ENCODE data around the gene GPR161. TPM values are rescaled to one million over a fixed set of nuclear protein-coding genes. Genes with fewer than 3 reads are reported as not detected.

GPR161 gene
- polyA plus RNA-seq, 1 experiment, result 20.4 TPM

GRCh38 chr1:168031198-168031597 lies 105.5 kb downstream of the GPR161 start:
- TF ChIP-seq, protein P1, sequence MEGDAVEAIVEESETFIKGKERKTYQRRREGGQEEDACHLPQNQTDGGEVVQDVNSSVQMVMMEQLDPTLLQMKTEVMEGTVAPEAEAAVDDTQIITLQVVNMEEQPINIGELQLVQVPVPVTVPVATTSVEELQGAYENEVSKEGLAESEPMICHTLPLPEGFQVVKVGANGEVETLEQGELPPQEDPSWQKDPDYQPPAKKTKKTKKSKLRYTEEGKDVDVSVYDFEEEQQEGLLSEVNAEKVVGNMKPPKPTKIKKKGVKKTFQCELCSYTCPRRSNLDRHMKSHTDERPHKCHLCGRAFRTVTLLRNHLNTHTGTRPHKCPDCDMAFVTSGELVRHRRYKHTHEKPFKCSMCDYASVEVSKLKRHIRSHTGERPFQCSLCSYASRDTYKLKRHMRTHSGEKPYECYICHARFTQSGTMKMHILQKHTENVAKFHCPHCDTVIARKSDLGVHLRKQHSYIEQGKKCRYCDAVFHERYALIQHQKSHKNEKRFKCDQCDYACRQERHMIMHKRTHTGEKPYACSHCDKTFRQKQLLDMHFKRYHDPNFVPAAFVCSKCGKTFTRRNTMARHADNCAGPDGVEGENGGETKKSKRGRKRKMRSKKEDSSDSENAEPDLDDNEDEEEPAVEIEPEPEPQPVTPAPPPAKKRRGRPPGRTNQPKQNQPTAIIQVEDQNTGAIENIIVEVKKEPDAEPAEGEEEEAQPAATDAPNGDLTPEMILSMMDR (IDR thresholded peaks at IDR 0.05; ENCODE audit: insufficient read depth, low read depth, low read length), result no peak
- POLR2A ChIA-PET, result no interaction called here
- no peak for DNase-seq (ENCODE audit: low read depth)
- H3K36me3 ChIP-seq (ENCODE audit: control insufficient read depth, insufficient read depth, low read length), result no peaks in the 10 kb centered on the region
- H3K27me3 ChIP-seq (ENCODE audit: control insufficient read depth, insufficient read depth, low read length), result no peaks in the 10 kb centered on the region
- CTCF ChIA-PET, result no interaction called here
- no peak overlapping the region for H3K4me3 ChIP-seq (ENCODE audit: low read depth, low read length)

Other genes starting within 250 kb of the GPR161 start
- 0.02 and 0.05 TPM in 2 replicates for gene ADCY10, start 222.8 kb downstream of the GPR161 start, polyA plus RNA-seq (2011; rRNA removed)
- 50.8 and 98.3 TPM in 2 replicates for gene DCAF6, start 200.2 kb downstream of the GPR161 start, polyA plus RNA-seq (2011; rRNA removed)
- gene MPC2, start 199.9 kb downstream of the GPR161 start, polyA plus RNA-seq (2011; rRNA removed), result 24.2 and 47.9 TPM in 2 replicates
- 17.2 and 37.6 TPM in 2 replicates for gene TIPRL, start 42.0 kb upstream of the GPR161 start, polyA plus RNA-seq (2011; rRNA removed)
- 19.2 and 29.6 TPM in 2 replicates for gene SFT2D2, start 89.1 kb upstream of the GPR161 start, polyA plus RNA-seq (2011; rRNA removed)
- 2.3 and 3.0 TPM in 2 replicates for gene TBX19, start 143.9 kb upstream of the GPR161 start, polyA plus RNA-seq (2011; rRNA removed)